Nucleus accumbens (tissue), 56 donors: ENCODE data around the gene ADAMTSL3.

Experiments used
- DNase-seq, 56 donors: peaks; one replicate each; lab custom pipeline; 2025; lab: John Stamatoyannopoulos, UW

ADAMTSL3 gene

GRCh38 chr15:83913034-83913632 lies 259.2 kb downstream of the ADAMTSL3 start:
- DNase-seq = no peak

- DNase-seq = no peak
These were observed 261.0 kb downstream of the ADAMTSL3 start for GRCh38 chr15:83914906-83915305.

- no peak for DNase-seq
These were observed 263.5 kb downstream of the ADAMTSL3 start for GRCh38 chr15:83917432-83917831.

- no peak for DNase-seq
These were observed 264.1 kb downstream of the ADAMTSL3 start for GRCh38 chr15:83918011-83918410.

GRCh38 chr15:83919319-83919830 lies 265.5 kb downstream of the ADAMTSL3 start:
- no peak for DNase-seq

GRCh38 chr15:83919978-83920510 lies 266.1 kb downstream of the ADAMTSL3 start:
- no peak for DNase-seq

- DNase-seq = no peak
These were observed 268.8 kb downstream of the ADAMTSL3 start for GRCh38 chr15:83922649-83923294.

GRCh38 chr15:83926116-83926515 lies 272.2 kb downstream of the ADAMTSL3 start:
- DNase-seq = no peak

GRCh38 chr15:83927704-83928391 lies 273.9 kb downstream of the ADAMTSL3 start:
- no peak for DNase-seq

- no peak for DNase-seq
These were observed 274.4 kb downstream of the ADAMTSL3 start for GRCh38 chr15:83928392-83928734.

- no peak for DNase-seq
These were observed 275.0 kb downstream of the ADAMTSL3 start for GRCh38 chr15:83928878-83929418.

GRCh38 chr15:83929619-83930018 lies 275.7 kb downstream of the ADAMTSL3 start:
- DNase-seq = no peak

- no peak for DNase-seq
These were observed 276.7 kb downstream of the ADAMTSL3 start for GRCh38 chr15:83930392-83931212.

- no peak for DNase-seq
These were observed 281.9 kb downstream of the ADAMTSL3 start for GRCh38 chr15:83935774-83936173.

GRCh38 chr15:83940136-83940535 lies 286.2 kb downstream of the ADAMTSL3 start:
- DNase-seq = no peak

GRCh38 chr15:83943043-83943442 lies 289.1 kb downstream of the ADAMTSL3 start:
- no peak for DNase-seq

GRCh38 chr15:83943849-83944404 lies 290.0 kb downstream of the ADAMTSL3 start:
- DNase-seq = no peak

- DNase-seq = peak in 15 of 56 donors; percentile 0 to 32 (median 6)
These were observed 293.2 kb downstream of the ADAMTSL3 start for GRCh38 chr15:83947156-83947555.

GRCh38 chr15:83954506-83954905 lies 300.6 kb downstream of the ADAMTSL3 start:
- DNase-seq = no peak

GRCh38 chr15:83955806-83956265 lies 301.9 kb downstream of the ADAMTSL3 start:
- no peak for DNase-seq
